Measurements from ENCODE around the gene MIEF1.

Gene MIEF1

GRCh38 chr22:39502109-39502788 is at the start of gene MIEF1:
MIEF1 (plus strand) TSS chr22:39502290; CDS start chr22:39511295, 9,005 bp downstream.
- DNase-seq (ENCODE audit: low read depth), result no peak

GRCh38 chr22:39452740-39453040 is 49.4 kb upstream of the MIEF1 start:
- DNase-seq (ENCODE audit: low read depth), result no peak

GRCh38 chr22:39453765-39454378 is 48.2 kb upstream of the MIEF1 start:
- DNase-seq (ENCODE audit: low read depth), result no peak

GRCh38 chr22:39454385-39454871 is 47.7 kb upstream of the MIEF1 start:
- DNase-seq (ENCODE audit: low read depth), result no peak

- DNase-seq (ENCODE audit: low read depth), result no peak
Measured at GRCh38 chr22:39456522-39457197, 45.4 kb upstream of the MIEF1 start, which contains the start of gene MGAT3. MGAT3 (plus strand) TSS chr22:39457012; CDS start chr22:39487348, 30,336 bp downstream.

- no peak for DNase-seq (ENCODE audit: low read depth)
Measured at GRCh38 chr22:39457198-39457555, 44.9 kb upstream of the MIEF1 start.

- DNase-seq (ENCODE audit: low read depth), result no peak
Measured at GRCh38 chr22:39457556-39458443, 44.3 kb upstream of the MIEF1 start.

- DNase-seq (ENCODE audit: low read depth), result no peak
Measured at GRCh38 chr22:39458444-39459083, 43.5 kb upstream of the MIEF1 start.

GRCh38 chr22:39459681-39460080 is 42.4 kb upstream of the MIEF1 start:
- DNase-seq (ENCODE audit: low read depth), result no peak

- no peak for DNase-seq (ENCODE audit: low read depth)
Measured at GRCh38 chr22:39462443-39463221, 39.5 kb upstream of the MIEF1 start.

- DNase-seq (ENCODE audit: low read depth), result no peak
Measured at GRCh38 chr22:39463277-39463676, 38.8 kb upstream of the MIEF1 start.

- DNase-seq (ENCODE audit: low read depth), result no peak
Measured at GRCh38 chr22:39463931-39464390, 38.1 kb upstream of the MIEF1 start.

- DNase-seq (ENCODE audit: low read depth), result no peak
Measured at GRCh38 chr22:39466228-39467006, 35.7 kb upstream of the MIEF1 start.

GRCh38 chr22:39467390-39467895 is 34.6 kb upstream of the MIEF1 start:
- no peak for DNase-seq (ENCODE audit: low read depth)

GRCh38 chr22:39468487-39469325 is 33.4 kb upstream of the MIEF1 start:
- DNase-seq (ENCODE audit: low read depth), result no peak

- DNase-seq (ENCODE audit: low read depth), result no peak
Measured at GRCh38 chr22:39469326-39469680, 32.8 kb upstream of the MIEF1 start.

GRCh38 chr22:39469681-39470450 is 32.2 kb upstream of the MIEF1 start:
- no peak for DNase-seq (ENCODE audit: low read depth)
